GM19240 (cell line): ENCODE data around the gene C11orf97.
A peak's percentile ranks its signal among the peaks of the same experiment; 100 is the strongest.
"Not testable (repeated sequence)": the region's sequence is repeated elsewhere in the genome, so short reads cannot be mapped to it uniquely, and the experiment has no call there.

Source experiments
- DNase-seq: peaks from one replicate; pipeline ENCODE4 v3.0.0; 2011; ENCODE audit warnings: low spot score; ENCODE audit not compliant: insufficient read length

The C11orf97 gene

DNA sequence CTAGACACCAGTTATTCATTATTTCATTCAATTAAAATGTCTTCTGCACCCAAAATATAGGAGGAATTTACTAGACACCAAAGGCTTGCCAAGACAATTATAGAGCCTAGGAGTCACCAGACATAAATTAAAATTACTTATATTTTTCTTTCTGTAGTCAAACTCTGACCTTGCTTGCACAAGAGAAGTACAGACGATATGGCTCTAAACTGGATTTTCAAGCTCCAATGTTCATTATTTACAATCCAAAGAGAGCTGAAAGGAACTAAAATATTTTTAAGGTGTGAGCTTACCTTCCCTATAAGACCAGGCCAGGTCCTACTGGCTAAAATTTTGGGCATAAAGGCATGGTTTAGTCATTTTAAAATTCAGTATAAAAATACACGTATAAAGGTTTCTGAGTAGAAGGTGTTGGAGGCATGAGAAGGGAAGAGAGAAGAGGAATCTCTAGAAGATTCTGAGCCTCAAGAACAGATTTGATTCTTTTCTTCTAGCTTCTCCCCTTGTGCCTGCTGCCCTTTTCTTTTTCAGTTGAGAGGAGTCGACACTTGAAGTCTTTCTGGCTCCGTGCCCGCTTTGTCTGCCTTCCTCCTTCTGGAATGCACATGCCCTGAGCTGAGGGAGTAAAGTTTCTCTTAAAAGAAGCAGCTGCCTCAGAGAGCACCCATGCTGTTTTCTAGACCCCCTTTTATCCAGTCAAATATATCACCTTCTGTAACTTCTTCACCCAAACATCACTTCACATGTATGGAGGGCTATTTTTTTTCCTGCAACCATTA is 13.5 kb downstream of the C11orf97 start:
- DNase-seq = no peak

DNA sequence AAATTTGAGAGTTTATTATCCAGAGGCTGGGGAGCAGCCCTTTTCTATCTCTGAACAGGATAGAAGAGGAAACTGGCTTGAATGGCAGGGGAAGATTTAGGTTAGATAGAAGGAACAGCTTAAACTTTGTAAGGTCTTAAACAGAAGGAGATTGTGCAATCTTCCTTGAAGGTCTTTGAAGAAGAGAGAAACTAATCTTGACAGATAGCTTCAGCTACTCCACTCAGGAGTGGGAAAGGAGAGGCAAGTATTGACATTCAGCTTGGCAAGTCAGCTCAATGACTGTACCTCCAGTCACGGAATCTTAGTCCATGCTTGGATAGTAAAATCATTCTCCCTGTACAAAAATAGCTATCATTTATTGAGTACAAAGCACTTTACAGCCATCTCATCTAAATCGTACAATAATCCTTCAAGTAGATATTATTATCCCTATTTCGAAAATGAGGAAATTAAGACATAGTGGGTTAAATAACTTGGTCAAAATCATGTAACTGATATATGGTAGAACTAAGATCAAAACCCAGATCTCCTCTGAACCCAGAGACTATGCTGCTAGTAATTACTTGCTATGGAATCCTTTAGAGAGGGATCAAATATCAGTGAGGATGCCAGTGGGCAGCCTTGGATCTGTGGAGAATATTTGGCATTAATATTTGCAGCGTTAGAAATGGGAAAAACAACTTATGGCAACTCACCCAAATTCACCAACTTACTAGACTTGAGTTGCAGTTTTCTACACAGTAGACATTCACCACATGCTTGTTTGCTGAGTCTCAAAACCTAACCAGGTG is 14.6 kb downstream of the C11orf97 start:
- no peak for DNase-seq

DNA sequence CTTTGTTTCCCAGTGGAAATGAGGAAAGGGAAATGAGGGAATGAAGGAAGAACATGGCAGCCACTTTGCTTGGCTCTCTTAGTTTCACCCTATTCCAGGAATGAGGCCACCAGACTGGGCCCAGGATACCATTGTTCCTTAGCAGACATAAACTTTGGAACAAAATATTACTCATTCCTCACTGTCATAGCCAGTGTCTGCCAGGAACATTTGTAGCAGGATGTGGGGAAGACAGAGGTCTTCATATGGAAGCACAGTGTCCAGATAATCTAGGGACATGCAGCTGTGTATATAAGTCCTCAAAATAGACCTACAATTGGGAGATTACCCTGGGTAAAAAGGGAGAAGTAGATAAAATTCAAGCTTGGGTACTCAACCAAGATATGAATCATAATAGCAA is 16.3 kb downstream of the C11orf97 start:
- DNase-seq = no peak

DNA sequence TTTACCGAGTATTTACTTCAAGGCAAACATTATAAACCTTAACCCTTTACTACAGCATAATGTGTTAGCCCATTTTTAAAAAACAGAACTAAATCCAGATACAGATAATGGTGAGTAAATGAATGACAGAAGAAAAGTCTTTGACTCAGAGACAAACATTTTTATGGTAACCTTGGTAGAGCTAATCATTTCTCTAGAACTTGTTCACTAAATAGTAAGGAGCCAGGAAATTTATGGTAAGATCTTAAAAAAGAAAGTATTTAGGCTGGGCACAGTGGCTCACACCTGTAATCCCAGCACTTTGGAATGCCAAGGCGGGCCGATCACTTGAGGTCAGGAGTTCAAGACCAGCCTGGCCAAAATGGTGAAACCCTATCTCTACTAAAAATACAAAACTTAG is 19.9 kb downstream of the C11orf97 start:
- no peak for DNase-seq

DNA sequence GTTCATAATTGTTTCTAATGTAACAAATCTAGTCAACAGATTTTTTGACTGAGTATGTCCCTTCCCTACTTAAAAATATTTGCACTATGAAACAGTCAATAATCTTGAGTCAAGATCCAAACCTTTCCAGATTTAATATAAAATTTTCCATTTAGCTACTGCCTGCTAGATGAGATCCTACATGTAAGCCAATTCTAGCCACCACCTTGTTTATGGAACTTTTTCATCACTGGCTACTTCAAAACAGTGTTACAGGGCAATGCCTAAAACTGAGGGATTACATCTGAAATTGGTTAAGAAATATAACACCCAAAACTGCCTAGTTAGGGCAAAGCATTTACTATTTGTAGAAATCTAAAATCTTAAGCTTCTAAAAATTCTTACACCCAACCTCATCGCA is 20.9 kb downstream of the C11orf97 start:
- no peak for DNase-seq

DNA sequence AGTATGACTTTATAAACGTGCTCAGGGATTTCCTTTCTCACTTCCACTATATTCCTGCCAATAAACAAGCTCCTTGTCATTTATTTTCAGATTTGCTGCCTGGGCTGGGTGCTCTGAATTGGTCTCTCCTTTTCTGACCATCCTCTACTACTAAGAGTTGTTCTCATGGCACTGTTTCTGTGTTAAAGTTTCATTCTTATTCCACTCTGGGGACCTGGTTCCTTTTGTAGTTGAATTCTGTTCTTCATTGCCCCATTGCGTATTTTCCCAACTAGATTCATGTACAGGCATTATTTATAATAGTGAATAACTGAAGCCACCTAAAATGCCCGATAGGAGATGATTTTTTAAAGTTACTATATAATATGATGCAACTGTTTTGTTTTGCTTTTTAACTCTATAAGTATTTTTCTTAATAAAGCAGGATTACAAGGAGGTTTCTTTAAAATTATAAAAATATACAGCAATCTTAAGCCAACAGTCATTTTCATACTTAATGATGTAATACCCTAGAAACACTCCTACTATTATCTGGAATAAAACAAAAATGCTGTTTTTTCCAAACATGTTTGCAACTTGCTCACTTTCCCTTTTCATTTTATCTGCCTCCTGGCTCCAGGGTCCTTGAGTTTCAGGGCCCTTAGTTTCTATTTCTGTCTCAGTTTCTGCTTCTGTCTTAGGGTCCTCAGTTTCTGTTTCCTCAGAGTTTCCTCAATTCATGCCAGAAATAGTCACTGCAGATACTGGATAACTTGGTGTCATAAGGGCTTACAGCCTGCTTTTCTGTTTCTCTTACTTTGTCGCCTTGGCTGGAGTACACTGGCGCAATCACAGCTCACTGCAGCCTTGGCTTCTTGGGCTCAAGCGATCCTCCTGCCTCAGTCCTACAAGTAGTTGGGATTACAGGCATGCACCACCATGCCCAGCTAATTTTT is 21.7 kb downstream of the C11orf97 start:
- no peak for DNase-seq

DNA sequence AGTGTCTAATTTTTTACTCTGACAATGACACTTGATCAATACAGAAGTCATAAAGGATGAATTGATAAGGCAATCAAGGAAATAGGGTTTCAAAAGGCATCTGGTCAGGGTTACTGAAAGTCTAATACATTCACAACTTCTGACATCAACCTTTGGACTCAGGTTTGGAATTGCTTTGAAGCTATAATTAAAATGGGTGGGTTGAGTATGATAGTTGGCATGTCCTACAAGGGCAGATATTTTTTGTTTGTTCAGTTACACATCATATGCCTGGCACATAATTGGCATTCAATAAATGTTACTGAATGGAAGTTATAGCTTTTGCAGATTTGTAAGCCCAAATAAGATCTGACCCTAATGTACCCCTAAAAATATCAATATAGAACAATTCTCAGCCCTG is 24.1 kb downstream of the C11orf97 start:
- DNase-seq = no peak

DNA sequence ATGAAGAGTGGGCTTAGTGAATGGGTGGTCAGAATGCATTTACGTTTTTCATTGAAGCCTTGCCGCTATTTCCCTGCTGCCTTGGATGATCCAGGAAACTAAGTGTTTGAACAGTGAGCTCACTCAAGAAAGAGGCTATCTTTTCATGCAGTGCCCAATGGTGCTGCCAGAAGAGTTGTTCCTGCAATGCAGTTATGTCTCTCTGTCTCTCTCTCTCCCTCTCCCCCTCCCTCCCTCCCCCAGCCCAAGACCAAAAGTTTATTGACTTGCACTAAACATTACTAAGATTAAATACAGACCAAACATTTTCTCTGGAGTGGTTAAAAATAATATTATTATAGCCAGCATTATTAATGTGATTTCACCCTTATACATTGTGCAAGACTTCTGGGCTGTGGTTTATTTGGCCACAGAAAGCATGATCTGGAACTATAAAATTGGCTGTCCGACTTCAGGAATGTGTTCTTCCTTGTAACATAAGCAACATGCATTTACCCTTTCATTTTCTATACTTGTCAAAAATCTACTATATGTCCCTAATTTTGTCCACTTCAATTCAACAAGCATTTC is 24.9 kb downstream of the C11orf97 start:
- DNase-seq = no peak

DNA sequence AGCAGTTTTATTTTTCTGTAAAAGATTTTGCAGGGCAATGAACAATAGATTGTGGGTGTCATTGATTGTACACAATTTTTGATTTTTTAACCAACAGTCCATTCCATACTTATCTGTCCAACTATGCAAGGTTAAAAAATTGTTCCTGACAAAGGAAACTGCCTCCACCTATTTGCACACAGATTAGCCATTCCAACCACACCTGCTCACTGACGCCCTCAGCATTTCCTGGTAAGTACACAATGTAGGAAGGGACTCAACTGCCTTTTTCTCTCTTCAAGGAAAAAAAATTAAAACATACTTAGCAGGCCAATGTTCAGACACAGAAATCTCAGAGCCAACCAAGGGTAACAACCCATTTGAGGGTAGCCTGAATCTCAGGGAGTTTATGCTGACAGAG is 27.2 kb downstream of the C11orf97 start:
- DNase-seq = no peak

DNA sequence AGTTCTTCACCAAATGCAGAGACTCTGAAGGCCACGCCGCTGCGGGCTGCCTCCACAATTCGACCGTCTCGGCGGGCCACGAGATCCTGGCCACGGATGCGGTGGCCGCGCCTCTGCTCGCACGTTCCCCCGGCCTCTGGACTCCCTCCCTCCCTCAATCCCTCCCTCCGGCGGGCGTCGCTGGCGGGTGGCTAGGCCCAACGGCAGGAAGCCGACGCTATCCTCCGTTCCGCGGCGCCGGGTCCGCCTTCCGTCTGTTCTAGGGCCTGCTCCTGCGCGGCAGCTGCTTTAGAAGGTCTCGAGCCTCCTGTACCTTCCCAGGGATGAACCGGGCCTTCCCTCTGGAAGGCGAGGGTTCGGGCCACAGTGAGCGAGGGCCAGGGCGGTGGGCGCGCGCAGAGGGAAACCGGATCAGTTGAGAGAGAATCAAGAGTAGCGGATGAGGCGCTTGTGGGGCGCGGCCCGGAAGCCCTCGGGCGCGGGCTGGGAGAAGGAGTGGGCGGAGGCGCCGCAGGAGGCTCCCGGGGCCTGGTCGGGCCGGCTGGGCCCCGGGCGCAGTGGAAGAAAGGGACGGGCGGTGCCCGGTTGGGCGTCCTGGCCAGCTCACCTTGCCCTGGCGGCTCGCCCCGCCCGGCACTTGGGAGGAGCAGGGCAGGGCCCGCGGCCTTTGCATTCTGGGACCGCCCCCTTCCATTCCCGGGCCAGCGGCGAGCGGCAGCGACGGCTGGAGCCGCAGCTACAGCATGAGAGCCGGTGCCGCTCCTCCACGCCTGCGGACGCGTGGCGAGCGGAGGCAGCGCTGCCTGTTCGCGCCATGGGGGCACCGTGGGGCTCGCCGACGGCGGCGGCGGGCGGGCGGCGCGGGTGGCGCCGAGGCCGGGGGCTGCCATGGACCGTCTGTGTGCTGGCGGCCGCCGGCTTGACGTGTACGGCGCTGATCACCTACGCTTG is 31.7 kb downstream of the C11orf97 start, which contains the start of gene FUT4:
FUT4 (plus strand) TSS at position 227 of the 951 bp plus-strand sequence; CDS start at position 440, 213 bp downstream.
- peak; percentile 51 for DNase-seq

DNA sequence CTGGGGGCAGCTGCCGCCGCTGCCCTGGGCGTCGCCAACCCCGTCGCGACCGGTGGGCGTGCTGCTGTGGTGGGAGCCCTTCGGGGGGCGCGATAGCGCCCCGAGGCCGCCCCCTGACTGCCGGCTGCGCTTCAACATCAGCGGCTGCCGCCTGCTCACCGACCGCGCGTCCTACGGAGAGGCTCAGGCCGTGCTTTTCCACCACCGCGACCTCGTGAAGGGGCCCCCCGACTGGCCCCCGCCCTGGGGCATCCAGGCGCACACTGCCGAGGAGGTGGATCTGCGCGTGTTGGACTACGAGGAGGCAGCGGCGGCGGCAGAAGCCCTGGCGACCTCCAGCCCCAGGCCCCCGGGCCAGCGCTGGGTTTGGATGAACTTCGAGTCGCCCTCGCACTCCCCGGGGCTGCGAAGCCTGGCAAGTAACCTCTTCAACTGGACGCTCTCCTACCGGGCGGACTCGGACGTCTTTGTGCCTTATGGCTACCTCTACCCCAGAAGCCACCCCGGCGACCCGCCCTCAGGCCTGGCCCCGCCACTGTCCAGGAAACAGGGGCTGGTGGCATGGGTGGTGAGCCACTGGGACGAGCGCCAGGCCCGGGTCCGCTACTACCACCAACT is 32.5 kb downstream of the C11orf97 start:
- no peak for DNase-seq

DNA sequence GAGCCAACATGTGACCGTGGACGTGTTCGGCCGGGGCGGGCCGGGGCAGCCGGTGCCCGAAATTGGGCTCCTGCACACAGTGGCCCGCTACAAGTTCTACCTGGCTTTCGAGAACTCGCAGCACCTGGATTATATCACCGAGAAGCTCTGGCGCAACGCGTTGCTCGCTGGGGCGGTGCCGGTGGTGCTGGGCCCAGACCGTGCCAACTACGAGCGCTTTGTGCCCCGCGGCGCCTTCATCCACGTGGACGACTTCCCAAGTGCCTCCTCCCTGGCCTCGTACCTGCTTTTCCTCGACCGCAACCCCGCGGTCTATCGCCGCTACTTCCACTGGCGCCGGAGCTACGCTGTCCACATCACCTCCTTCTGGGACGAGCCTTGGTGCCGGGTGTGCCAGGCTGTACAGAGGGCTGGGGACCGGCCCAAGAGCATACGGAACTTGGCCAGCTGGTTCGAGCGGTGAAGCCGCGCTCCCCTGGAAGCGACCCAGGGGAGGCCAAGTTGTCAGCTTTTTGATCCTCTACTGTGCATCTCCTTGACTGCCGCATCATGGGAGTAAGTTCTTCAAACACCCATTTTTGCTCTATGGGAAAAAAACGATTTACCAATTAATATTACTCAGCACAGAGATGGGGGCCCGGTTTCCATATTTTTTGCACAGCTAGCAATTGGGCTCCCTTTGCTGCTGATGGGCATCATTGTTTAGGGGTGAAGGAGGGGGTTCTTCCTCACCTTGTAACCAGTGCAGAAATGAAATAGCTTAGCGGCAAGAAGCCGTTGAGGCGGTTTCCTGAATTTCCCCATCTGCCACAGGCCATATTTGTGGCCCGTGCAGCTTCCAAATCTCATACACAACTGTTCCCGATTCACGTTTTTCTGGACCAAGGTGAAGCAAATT is 33.3 kb downstream of the C11orf97 start:
- DNase-seq = no peak

DNA sequence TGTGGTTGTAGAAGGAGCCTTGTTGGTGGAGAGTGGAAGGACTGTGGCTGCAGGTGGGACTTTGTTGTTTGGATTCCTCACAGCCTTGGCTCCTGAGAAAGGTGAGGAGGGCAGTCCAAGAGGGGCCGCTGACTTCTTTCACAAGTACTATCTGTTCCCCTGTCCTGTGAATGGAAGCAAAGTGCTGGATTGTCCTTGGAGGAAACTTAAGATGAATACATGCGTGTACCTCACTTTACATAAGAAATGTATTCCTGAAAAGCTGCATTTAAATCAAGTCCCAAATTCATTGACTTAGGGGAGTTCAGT is 33.9 kb downstream of the C11orf97 start:
- DNase-seq = no peak

DNA sequence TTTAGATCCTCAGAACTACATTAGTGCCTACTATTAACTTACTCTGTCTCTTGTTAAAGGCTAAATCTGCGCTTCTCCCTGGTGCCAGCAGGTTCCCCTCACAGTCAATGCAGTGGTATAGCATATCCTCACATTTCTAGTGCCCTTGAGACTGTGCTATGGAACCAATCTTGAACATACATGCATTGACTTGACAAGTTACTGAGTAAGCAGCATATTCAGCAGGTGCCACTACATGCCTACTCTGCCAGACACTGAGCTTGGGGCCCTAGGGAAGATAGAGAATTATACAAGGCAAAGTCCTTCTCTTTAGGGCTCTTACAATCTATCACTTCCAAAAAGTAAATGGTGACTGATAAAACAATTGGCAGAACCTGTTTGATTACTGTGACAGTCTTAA is 34.6 kb downstream of the C11orf97 start:
- no peak for DNase-seq

DNA sequence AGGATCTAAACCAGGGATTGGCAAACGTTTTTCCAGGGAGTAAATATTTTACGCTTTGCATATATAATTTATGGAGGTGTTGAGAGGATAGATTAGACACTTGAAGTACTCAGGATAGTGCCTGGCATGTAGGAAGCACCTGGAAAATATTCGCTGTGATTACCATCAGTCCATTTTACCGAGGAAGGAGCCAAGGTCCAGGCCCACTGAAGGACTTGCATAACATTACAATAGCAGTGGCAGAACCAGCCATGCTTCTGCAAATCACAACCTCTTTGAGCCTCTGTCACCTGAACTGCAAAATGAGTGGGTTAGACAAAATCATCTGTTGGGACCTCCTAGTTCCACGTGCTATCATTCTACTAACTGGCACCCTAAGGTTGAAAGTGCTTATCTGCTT is 36.9 kb downstream of the C11orf97 start:
- no peak for DNase-seq

DNA sequence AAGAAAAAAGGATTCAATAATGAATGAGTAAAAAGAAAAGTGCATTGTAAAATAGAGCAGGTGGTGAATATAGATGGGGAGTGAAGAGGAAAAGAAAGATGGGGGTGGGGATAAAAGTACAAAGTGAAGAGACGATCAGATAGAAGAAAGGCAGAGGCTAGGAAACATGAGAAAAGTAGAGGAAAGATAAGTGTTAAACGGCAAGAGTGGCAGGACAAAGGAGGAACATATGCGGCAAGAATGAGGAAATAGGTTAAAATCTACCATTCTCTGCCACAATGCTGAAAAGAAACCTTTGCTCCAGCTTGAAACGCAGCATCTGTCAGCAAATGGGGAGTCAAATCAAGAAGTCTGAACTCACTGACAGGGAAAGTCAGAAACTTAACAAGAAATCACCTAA is 38.3 kb downstream of the C11orf97 start:
- DNase-seq = no peak

DNA sequence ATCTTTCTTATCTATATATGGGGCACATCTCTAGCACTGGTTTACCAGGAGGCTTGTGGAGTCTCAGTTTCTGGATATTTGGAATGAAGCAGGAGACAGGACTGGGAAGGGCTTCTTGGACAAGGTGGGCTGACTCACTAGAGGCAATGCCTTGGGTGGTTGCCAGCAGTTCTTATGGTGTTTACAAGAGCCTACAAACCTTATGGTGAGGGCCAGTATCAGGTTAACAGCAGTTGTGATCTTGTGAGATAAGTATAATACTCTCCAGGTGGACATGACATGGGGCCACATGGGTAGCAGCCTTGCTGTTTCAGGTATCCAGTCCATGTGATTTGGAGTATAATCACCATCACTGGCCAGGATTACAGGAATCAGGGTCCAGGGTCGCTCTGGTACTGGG is 41.7 kb downstream of the C11orf97 start:
- DNase-seq = no peak

DNA sequence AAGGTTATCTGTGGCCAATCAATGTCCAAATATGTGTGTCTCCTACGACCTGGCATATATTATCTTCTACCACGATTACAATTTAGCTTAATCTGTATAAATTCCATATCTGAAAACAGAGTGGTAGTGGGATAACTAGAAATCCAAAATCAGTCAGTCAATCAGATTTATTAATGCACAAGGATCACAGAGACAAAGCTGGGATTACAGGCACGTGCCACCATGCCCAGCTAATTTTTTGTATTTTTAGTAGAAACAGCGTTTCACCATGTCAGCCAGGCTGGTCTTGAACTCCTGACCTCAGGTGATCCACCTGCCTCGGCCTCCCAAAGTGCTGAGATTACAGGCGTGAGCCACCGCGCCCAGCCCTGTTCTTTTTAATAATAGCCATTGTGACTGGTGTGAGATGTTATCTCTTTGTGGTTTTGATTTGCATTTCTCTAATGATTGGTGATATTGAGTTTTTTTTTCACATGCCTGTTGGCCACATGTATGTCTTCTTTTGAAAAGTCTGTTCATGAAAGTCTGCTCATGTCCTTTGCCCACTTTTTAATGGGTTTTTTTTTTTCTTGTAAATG is 43.6 kb downstream of the C11orf97 start:
- not testable (repeated sequence) for DNase-seq
